NAMALWA (cell line): ENCODE measurements around the gene ADAM12.

Experiments
- DNase-seq: peaks from one replicate; pipeline ENCODE4 v3.0.0-alpha.2; 2015; ENCODE audit warnings: low spot score

ADAM12 gene

DNA sequence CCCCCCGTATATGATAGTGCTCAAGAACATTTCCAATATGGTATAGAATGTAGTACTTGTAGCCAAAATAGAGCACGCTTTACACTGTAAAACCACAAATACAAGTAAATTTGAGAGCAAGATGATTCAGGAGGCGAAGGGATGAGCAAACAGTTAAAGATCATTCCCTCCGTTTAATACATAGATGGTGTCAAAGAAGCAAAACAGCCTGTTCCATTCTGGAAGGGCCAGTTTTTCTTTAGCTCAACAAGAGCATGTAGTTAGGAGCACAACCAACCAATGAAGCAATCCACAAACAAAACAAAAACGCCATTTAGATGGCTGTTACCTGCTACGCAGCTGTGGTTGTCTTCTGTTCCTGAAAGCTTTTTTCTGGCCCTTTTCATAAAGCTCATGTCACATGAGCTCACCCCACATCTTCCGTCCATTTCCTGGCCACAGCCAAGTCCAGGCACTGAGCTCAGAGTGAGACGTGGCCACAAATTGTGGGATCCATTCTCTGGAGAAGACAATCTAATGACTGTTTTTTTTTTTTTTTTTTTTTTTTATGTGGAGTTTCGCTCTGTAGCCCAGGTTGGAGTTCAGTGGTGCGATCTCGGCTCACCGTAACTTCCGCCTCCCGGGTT lies 306.3 kb downstream of the ADAM12 start:
- no peak for DNase-seq

DNA sequence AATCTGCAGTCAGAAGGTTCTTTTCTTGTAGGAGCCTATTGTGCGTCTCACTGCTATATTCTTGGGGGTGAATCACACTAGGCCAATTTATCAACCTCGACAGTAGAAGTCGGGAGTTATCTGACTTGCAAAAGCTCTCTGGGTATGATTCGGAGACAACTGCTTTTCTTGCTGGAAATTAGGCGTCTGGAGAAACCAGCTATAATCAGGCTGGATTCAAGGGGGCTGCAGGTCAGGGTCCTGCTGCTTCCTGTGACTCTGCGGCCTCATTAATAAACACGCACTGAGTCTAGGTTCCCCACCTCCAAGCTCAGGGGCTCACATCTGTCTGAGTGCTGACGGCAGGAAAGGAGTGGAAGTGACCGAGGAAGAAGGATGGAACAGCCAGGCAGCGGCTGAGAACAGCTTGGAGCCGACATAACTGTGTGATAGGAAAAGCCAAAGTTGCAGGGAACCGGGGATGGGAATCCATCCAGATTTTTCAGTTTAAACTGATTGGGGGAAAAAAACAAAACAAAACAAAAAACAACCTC lies 307.3 kb downstream of the ADAM12 start:
- DNase-seq: no peak

DNA sequence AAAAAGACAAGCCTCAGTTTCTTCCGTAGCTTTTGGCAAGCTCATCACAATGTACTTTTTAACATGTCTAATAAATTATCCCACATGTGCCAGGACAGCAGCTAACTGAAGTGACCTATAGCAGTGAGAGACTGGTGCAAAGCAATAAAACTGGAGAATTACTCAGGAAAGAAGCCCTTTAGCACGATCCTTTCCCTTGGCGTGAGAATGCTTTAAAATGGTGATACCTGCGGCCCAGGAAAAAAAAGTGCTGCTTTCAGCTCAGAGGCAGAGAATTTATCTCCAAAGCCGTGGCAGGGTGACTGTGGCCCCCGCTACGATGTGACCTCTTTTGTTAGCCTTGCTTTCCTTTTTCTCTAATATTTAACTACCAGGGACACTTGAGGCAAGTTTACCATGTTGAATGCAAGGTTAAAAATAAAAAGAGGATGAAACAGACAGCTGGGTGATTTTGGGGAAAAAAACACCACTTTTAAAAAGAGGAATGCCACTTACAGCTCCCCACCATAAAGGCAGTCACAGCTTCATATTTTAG lies 307.9 kb downstream of the ADAM12 start:
- DNase-seq: no peak

DNA sequence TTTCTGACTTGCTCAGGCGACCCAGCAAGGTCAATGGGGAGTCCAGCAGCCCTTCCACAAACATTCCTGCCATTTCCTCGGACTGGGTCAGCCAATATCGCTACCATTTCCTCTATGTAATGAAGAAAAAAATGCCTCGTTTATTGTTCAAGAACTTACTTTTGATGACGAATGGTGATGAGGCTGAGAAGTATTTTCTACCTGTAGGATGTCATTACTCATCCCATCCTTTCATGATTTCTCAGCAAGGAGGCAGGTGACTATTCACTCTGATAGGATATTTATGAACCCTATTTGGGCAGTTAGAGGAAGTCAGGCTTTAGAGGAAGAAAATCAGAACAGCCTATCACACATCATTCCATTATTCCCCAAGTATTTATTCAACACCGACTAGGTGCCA lies 313.3 kb downstream of the ADAM12 start:
- DNase-seq: no peak

DNA sequence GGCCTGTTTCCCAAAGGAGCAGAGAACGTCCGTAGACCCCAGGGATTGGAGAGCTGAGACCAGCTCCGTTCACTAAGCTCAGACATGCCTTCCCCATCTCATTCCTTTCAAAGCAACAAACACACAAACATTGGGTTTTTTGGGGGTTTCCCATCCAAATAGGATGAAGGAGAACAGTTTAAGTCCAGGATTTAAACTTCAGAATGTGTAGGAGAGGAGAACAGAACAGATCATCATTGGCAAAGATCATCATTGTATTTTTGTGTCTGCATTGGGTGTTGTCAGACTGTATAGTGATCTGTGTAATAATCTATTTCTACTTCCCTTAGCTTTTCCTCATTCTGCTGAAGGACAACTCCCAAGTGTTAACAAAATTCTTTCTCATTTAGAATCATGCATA lies 314.0 kb downstream of the ADAM12 start:
- DNase-seq: no peak

DNA sequence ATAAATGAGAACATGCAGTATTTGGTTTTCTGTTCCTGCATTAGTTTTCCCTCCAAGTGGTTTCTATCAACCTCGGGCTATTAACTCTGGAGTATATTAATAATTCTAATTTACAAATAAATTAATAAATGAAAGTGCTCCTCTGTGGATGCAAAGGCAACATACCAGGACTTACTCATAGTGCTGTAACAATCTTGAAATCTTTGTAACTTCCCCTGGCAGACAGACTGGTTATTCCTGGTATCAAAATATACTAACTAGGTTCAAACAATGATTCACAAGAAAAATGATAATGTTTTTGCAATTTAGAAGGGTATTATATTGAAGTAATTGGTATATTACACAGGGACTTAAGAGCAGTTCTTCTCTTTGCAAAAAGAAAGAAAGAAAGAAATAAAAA lies 314.7 kb downstream of the ADAM12 start:
- DNase-seq: no peak

DNA sequence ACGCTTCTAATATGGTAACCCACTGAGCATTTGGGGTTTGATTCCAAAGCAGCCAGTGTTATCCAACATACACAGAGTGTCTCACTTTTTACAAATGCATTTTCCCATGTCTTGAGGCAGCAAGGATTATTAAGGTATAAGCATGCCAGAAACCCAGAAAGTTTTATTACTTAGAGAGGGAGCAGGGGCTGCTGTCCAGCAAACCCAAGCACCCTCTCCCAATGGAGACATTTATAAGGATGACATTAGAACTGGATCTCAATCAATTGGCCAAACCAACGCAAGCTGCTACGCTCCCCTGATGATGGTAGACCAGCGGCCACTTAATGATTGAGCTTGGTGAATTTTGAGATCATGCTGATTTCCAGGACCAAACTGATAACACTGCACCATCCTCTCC lies 315.7 kb downstream of the ADAM12 start:
- DNase-seq: no peak

DNA sequence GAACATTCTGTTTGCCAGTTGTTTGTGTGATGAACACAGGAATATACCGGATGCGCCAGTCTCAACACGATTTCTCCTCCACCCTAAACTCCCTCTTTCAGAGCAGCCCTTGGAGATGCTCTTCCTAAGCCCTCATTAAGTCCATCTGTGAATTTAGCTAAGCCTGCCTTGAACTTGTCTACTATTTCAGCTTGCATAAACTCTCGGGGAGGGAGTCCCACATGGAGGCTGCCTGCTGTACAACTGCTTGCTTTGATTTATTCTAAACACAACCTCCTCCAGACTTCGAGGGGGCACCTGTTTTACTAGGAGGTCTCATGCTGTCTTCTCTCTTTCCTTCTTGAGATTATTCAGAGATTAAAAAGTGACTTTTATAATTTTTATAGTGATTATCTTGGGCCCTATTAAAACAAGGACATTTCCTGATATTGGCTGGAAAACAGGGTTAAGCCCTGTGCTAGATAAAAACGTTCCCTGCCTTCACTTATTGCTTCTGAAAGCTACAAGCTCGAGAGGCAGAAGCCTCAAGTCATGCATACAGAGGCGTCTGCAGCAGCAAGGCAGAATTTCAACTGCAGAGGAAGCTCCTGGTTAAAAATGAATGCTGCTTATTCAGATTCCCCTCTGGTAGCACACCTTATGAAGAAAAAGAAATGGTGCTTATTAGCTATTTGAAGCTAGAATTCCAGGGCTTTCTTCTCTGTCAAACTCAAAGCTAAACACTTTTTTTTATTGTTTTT lies 317.6 kb downstream of the ADAM12 start:
- DNase-seq: no peak

DNA sequence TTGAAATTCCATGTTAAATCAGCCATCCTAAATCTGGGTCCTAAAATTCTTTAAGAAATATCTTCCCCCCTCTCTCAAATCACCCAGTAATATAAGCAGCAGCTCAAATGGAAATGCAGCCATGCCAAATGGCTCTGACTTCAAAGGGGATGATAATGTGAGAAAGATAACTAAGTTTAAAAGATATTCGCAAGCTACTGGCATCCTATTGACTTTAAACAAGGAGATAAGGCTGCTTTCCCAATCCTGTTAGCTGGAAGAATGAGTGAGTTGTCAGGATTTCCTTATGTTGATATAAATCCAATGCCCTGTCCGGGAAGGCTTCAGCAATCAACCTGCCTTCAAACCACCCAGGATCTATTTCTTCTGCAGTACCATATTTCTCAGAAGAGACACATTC lies 320.0 kb downstream of the ADAM12 start:
- DNase-seq: no peak

DNA sequence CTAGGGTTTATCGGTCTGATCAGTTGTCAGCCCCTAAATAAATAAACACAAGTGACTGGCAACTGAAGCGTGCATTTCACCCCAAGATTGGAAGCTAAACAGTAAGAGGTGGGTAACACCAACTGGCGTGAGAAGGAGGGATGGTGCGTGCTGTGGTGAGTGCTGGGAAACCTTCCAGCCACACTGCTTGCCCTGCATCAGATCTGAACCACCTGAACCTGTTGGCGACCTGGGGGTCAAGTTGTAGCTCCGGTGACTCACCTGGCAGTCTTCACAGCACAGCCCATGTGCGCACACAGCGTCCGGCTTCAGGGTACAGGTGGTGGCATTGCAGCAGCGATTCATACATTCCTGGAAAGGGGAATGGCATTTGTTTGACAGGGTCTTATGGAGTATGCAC lies 321.8 kb downstream of the ADAM12 start:
- no peak for DNase-seq

DNA sequence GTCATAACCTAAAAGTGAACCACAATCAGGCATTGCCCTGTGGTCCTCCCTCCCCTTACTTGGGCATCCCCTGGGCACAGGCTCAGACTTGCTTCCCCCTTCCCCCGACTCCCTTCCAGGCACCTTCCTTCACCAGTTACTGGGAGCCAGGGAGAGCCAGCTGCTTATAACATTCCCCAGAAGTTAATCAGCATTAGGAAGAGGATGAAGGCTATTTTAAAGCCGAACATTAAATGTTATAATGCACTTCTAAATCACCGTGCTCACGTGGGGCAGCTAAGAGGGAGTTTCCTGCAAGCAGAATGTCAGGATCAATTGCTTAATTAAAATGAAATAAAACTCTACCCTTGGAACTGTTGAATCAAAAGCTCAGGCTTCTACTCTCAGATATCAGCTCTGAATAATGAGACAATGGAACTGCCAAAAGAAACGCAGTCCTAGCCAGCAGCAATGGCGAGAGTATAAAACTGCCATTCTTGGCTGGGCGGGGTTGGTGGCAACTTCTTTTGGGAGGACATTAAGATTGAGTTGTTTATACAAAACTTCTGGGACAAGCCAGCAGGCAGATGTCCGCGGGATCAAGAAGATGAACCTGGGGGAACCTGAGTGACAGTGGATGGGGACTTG lies 322.4 kb downstream of the ADAM12 start:
- no peak for DNase-seq

DNA sequence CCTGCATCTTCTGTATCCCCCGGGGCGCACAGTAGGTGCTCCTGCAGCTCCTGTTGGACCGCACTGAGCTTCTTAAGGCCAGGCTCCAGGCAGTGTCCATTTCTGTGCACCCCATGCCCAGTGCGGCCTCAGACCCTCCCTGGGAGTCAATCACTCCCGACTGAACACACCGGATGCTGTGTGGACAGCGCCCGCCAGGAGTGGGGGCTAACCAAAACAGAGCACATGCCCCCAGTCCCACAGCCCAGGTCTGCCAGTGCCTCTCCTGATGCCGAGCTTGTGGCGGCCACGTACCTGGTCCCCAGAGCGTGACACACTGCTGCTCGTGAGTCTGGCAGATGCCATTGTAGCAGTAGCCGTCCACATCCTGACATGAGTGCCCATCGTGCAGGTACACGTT lies 323.8 kb downstream of the ADAM12 start:
- DNase-seq: no peak

DNA sequence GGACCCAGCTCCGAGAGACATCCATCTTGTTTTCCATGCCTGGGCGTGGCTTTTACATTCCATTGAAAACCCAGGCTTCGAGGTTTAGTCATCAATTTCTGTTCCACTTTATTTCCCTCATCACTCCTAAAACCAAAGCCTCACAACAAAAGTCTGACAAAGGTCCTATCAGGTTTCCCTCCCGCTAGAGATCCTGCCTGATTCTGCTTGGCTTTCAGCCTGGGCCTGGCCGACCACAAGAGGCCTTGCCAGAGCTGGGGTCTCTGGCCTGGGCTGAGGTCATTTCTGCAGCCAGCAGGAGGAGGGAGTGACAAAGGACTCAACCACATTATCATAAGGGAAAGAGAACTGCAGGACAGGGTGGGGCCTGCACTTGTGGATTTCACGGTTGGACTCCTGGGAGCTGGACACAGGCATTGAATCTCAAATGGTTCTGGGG lies 324.9 kb downstream of the ADAM12 start:
- no peak for DNase-seq

DNA sequence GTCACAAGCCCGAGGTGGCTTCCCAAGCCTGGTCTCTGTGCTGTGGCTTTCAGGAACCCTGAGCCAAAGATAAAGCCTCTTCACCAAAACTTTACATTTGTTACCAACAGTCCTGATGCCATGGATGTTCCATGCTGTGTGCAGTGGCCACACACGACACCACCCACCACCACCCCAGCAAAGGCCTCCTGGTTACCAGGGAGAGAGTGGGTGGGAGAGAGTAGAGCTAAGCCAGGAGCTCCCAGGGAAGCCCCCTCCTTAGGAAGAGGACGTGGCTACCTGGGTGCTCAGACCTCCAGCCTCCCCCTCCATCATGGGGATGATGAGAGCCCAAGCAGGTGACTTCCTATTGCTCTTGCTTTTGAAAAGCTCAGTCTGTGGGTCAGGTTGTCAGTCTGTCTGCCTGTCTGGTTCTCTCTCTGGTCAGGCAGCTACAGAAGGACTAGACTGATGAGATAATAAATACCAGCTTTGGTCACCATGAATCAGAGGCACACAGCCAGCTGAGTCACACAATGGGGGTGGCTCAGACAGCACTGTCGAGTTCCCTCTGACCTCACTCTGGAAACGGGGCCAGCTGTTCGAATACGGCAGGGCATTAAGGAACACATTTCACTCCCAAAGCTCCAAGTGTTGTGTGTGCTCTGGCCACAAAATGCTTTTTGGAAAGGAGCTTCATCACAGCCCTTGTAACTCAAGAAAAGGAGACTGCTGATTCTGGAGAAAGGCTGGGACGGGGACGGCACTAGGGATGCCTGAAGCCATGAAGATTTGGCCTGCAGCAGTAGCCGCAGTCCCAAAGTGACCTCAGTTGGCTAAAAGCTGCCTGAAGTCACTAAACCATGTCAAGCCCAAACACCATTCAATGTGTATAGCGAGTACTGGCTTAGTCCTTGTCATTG lies 325.9 kb downstream of the ADAM12 start:
- no peak for DNase-seq

DNA sequence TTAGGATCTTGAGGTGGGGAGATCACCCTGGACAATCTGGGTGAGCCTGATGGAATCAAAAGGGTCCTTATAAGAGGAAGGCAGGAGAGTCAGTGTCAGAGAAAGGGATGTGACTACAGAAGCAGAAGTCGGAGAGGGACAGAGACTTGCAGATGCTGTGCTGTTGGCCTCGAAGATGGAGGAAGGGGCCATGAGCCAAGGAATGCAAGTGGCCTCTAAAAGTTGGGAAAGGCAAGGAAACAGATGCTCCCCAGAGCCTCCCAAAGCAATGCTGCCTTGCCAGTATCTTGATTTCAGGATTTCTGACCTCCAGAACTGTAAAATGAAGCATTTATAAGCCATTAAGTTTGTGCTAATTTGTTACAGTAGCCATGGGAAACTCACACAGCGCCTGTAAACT lies 326.8 kb downstream of the ADAM12 start:
- no peak for DNase-seq

DNA sequence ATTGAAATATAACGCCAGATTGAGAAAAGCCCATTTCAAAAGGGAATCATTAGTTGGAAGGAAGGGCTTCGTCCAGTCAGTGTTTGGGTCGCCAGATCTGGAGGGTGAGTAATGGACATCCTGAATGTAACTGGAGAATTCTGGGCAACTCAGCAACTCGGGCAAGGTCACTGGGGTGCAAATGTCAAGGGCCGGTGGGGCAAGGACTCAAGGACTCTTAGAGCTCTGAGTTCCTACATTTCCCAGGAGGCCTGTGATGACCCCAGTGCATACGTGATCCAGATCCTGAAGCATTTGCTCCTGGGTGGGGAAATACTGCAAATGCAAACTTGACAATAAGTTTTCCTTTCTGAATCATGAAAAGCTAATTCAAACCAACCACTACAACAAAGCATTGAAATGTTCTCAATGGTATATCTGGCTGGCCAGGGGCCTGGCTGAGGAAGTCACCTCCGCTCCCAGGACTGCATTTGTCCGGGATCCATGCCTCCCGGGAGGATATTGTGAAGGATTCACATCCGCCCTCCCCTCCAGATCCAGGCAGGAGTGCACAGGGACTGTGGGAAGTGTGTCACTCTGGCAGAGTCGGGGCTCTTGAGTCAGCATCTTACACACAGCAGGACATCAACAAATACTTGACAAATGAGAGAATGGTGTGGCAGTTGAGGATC lies 327.9 kb downstream of the ADAM12 start:
- DNase-seq: no peak

DNA sequence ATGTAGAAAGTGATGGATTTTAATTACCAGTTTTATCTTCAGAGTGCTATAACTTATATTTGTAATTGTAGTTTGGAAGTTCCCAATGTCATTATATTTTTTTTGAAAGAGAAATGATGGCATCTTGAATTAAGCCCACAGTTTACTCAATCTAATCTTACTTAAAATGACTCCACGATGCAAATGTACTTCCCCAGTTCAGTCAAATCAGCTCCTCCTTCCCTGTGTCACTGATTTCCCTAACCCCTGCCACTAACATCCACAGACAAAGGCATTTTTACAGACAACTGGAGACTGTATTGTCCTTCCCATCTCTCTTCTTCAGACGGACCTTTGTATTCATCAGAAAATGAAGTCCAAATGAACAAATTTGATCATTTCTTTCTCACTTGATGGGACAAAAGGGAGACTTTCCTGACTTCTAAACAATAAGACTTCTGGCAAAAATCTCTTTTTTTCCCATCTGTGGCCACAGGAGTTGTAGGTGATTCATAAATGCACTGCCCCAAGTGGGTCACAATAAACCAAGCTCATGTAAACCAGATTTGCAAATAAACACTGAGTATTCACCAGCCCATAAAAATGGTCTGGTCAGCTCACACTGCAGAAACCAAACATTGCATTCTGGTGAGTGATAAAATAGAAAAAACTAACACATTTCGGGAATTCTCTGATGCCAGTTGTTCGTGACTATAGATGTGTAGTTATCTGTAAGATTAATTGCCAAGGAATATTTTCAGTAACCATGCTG lies 329.0 kb downstream of the ADAM12 start:
- DNase-seq: no peak

DNA sequence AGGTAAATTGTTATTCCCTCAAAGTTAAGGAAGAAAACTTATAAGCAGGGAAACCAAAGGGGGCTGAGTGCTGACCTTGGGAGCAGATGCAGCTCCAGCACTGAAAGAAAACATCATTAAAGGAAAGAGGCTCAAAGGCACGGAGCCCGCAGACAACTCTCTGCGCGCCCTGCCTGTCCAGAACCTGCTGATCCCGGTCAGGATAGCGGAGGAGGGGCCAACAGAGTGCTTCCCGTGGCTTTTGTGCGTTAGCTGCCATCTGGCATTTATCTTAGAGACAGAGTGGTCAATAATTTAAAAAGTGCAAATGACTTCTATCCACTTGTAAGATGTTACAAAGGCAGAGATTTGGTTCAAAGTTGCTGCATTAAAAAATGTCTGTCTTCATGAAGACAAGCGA lies 329.8 kb downstream of the ADAM12 start:
- DNase-seq: no peak

DNA sequence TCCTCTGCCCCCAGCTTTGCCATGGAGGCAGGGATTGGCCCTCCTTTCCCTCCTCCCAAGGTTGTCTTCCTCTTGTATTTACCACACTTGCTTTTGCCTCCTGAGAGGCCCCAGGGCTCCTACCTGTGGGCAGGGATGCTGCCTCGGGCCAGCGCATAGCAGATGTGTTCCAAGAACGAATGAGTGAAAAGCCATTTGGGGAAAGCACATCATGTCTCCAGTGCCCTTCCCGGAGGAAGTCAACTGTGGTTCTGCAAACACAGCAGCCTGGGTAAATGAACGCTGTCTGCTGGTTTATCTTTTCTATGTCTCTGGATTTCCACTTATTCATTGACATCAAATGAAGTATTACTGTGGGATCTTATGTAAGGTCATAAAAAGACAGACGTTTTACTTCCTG lies 330.2 kb downstream of the ADAM12 start:
- DNase-seq: no peak

DNA sequence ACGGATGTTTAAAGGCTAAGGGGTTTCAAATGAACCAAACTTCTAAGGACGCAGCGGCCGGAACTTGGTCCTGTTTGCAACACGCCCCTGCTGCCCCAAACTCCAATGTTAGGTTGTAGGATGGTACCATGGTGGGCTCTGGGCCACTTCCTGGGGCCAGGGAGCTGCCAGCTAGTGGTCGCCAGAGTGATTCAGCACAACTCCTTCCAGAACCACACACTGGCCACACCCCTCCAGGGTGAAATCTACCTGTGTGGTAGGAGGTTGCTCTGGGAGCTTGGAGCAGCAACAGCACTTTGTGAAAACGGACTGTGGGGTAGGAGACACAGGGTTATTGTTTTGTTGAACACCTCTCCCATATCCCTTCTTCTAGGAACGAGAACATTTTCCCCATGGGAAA lies 330.8 kb downstream of the ADAM12 start:
- DNase-seq: no peak

DNA sequence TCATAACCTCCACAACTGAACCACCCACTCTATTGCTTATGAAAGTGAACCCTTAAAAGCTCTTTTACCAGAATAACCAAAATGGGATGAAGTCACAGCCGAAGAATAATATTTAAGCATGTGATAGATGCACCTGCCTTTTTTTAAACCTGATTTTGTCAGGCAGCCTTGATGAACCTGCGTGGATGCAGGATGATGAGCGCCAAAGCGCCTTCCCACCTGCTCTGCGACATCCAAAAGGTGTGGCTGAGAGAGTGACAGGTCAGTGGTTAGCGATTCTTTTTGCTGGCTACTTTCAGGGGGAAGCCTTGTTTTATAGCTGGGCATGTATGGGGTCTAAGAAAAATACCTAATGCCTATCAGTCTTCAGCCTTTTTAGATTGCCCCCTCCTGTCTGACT lies 334.1 kb downstream of the ADAM12 start:
- no peak for DNase-seq
